PFSK-1 (cell line): Measurements from ENCODE around the gene CLIC4.

Source experiments
- FOXP2 ChIP-seq: optimal IDR thresholded peaks from 2 replicates; pipeline ENCODE3; 2011; ENCODE audit warnings: borderline replicate concordance, control low read depth, inconsistent platforms; ENCODE audit not compliant: insufficient read depth; ENCODE audit errors: extremely low read length, extremely low read depth
- POLR2AphosphoS5 ChIP-seq: IDR thresholded peaks from 2 replicates; pipeline ENCODE4 v1.6.1; 2012; ENCODE audit warnings: low read depth, mild to moderate bottlenecking, control low read depth, low read length, moderate library complexity
- SIN3A ChIP-seq: IDR thresholded peaks from 2 replicates; pipeline ENCODE4 v1.6.1; 2012; ENCODE audit warnings: mild to moderate bottlenecking, low read length, moderate library complexity, borderline replicate concordance; ENCODE audit not compliant: insufficient read depth
- TAF1 ChIP-seq: IDR thresholded peaks from 2 replicates; pipeline ENCODE4 v1.6.1; 2012; ENCODE audit warnings: low read length, control low read depth, borderline replicate concordance; ENCODE audit not compliant: insufficient read depth
- TF ChIP-seq, protein P1 (sequence below), 2 experiments: IDR thresholded peaks; 2 replicates each; pipeline versions ENCODE4 v1.6.1 to v1.8.0; 2011 to 2012; ENCODE audit warnings: low read depth in 2 of 2, low read length in 2 of 2, control low read depth in 1 of 2, inconsistent platforms in 1 of 2, mild to moderate bottlenecking in 1 of 2, moderate library complexity in 1 of 2; ENCODE audit not compliant: insufficient read depth in 1 of 2

The CLIC4 gene

DNA sequence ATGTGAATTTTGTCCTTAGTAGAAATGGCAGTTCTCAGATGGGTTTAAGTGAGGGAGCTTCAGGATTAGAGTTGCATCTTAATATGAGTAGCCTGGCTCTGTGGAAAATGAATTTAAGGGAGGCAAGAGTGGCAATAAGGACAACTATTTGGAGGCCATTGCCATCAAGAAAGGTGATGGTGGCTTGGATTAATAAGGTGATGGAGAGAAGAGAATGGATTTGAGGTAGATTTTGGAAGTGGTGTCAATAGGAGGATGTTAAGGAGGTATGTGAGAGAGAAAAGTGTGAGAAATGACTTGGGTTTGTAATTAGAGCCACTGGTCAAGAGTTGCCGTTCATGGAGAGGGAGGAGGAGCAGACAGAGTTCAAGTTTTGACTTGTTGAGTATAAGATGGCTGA is 16.3 kb downstream of the CLIC4 start:
- no peak for TF ChIP-seq TAF1

DNA sequence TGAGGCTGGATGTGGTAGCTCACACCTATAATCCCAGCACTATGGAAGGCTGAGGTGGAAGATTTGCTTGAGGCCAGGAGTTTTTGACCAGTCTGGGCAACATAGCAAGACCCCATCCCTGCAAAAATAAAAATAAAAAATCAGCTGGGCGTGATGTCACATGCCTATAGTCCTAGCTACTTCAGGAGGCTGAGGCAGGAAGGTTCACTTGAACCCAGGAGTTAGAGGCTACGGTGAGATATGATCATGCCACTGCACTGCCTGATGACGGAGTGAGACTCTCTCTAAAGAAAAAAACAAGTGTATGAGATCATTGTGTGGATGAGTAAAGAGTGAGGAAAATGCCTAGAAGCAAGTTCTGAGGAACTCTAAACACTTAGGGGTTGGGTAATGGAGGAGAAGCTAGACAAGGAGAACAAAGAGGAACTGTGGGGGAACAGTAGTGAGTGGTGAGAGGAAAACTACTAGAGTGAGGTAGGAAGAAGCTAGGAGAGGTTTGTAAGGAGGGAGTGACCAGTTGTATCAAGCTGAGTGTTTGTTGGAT is 17.0 kb downstream of the CLIC4 start:
- TF ChIP-seq POLR2AphosphoS5 = no peak

DNA sequence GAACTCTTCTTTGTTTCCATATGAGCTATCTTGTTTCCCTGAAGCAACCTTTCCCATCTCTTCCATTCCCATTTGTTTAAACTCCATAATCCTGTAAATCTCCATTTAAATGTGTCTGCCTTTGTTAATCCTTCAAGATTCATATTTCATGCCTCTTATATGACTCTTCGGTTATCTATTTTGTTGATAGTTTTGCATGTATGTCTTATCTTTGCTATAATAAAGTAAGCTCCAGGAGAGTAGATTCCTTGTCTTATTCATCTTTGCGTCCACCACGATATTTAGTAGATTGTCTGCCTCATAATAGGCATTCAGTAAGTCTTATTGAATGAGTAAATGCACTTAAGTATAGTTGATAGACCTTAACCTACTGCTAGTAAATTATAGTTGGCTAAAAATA is 18.4 kb downstream of the CLIC4 start:
- no peak for TF ChIP-seq POLR2AphosphoS5
- no peak for TF ChIP-seq FOXP2
- TF ChIP-seq TAF1 = no peak
- TF ChIP-seq, protein P1, sequence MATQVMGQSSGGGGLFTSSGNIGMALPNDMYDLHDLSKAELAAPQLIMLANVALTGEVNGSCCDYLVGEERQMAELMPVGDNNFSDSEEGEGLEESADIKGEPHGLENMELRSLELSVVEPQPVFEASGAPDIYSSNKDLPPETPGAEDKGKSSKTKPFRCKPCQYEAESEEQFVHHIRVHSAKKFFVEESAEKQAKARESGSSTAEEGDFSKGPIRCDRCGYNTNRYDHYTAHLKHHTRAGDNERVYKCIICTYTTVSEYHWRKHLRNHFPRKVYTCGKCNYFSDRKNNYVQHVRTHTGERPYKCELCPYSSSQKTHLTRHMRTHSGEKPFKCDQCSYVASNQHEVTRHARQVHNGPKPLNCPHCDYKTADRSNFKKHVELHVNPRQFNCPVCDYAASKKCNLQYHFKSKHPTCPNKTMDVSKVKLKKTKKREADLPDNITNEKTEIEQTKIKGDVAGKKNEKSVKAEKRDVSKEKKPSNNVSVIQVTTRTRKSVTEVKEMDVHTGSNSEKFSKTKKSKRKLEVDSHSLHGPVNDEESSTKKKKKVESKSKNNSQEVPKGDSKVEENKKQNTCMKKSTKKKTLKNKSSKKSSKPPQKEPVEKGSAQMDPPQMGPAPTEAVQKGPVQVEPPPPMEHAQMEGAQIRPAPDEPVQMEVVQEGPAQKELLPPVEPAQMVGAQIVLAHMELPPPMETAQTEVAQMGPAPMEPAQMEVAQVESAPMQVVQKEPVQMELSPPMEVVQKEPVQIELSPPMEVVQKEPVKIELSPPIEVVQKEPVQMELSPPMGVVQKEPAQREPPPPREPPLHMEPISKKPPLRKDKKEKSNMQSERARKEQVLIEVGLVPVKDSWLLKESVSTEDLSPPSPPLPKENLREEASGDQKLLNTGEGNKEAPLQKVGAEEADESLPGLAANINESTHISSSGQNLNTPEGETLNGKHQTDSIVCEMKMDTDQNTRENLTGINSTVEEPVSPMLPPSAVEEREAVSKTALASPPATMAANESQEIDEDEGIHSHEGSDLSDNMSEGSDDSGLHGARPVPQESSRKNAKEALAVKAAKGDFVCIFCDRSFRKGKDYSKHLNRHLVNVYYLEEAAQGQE (IDR thresholded peaks at IDR 0.05; ENCODE audit: insufficient read depth in 1 of 2, low read depth in 2 of 2, low read length in 2 of 2) = no peak
- TF ChIP-seq SIN3A = no peak

DNA sequence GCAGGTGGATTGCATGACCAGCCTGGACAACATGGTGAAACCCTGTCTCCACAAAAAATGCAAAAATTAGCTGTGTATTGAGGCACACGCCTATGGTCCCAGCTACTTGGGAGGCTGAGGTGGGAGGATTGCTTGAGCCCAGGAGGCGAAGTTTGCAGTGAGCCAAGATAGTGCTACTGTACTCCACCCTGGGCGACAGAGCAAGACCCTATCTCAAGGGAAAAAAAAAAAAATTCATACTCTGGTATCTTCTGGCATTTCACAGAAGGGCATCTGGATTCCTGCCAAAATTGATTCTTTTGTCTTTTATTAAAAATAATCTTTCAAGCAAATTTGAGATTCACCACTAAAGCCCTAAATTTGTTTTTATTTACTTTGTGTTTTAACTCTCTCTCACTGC is 19.2 kb downstream of the CLIC4 start:
- no peak for TF ChIP-seq SIN3A
- TF ChIP-seq TAF1 = no peak
- no peak for TF ChIP-seq FOXP2
- TF ChIP-seq POLR2AphosphoS5 = no peak
- TF ChIP-seq, protein P1 (IDR thresholded peaks at IDR 0.05; ENCODE audit: insufficient read depth in 1 of 2, low read depth in 2 of 2, low read length in 2 of 2) = no peak

DNA sequence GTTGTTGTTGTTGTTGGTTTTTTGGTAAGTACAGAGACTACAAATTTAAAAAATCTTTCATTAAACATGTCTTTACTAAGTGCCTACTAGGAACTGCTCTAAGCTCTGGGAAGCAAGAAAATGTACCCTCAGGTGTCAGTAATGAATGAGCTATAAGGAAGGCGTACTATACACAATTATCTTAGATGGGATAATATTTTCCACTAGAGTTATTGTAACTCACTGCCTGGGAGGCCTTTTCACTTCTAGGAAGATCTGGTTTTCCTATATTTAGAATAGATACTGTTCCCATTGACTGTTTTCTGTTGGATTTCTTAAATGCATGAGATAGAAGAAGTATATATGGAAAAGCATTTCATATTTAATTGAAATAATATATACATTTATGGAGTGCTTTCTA is 19.6 kb downstream of the CLIC4 start:
- TF ChIP-seq, protein P1 (IDR thresholded peaks at IDR 0.05; ENCODE audit: insufficient read depth in 1 of 2, low read depth in 2 of 2, low read length in 2 of 2) = no peak
- TF ChIP-seq TAF1 = no peak
- TF ChIP-seq POLR2AphosphoS5 = no peak
- TF ChIP-seq FOXP2 = no peak
- TF ChIP-seq SIN3A = no peak

DNA sequence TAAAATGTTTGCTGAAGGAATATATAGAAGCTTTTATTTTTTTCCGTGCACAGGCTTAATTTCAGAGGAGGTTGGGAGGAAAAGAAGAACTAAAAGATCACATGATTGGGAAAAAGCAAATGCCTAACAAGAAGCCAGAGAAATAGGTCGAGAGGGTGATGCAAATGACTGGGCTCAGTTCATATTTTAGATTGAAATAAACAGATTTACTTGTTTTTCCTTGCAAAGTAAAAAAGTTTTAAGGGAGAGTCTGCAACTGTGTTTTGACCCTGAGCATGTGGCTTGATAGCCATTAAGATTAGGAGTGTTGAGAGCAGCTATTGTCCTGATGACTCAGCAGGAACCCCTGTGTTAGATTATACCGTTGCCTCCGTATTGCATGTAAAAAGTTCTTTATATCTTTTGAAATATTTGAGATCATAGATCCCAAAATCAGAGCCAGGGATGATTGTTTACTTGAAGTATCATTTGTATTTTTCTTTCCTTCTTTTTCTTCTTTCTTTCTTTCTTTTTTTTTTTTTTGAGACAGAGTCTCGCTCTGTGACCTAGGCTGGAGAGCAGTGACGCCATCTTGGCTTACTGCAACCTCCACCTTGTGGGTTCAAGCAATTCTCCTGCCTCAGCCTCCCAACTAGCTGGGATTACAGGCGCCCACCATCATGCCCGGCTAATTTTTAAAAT is 20.2 kb downstream of the CLIC4 start:
- TF ChIP-seq FOXP2 (no peak), POLR2AphosphoS5 (no peak), SIN3A (no peak), TAF1 (no peak)
- TF ChIP-seq, protein P1 (IDR thresholded peaks at IDR 0.05; ENCODE audit: insufficient read depth in 1 of 2, low read depth in 2 of 2, low read length in 2 of 2) = no peak
